ENCODE data around the gene ZNF81. TPM values are rescaled to one million over a fixed set of nuclear protein-coding genes. Genes with fewer than 3 reads are reported as not detected.
"Not testable (repeated sequence)": the region's sequence is repeated elsewhere in the genome, so short reads cannot be mapped to it uniquely, and the experiment has no call there.

Gene ZNF81
- total RNA-seq, 4 donors from 2014 or later = 1.00 to 4.3 (median 3.3) TPM

- Histone ChIP-seq H3K4me1 (no peaks in the 10 kb centered on the region), H3K4me3 (no peak overlapping the region), H3K36me3 (no peaks in the 10 kb centered on the region), H3K9me3 (no peaks in the 10 kb centered on the region), H3K27ac (no peak overlapping the region), H3K27me3 (no peaks in the 10 kb centered on the region)
- DNase-seq (no peak), ATAC-seq (no peak)
- in situ Hi-C loops (cut with MboI; ENCODE audit: low sequenced_read_pairs in 4 of 4) (no loop called here), intact Hi-C loops (cut with DNase I; ENCODE audit: low total_unique reads) (no loop called here)
- TF ChIP-seq CTCF (IDR thresholded peaks at IDR 0.05 in 4 of 5, conservative IDR thresholded peaks at IDR 0.05 in 1 of 5) = no peak
Observed at GRCh38 chrX:47802589-47802988, 34.1 kb upstream of the ZNF81 start.

GRCh38 chrX:47803103-47803502, 33.6 kb upstream of the ZNF81 start:
- H3K27me3 ChIP-seq; H3K36me3 ChIP-seq; in situ Hi-C loops (cut with MboI; ENCODE audit: low sequenced_read_pairs in 4 of 4); H3K9me3 ChIP-seq; H3K4me1 ChIP-seq; intact Hi-C loops (cut with DNase I; ENCODE audit: low total_unique reads); H3K27ac ChIP-seq; H3K4me3 ChIP-seq: not testable (repeated sequence)
- DNase-seq (peak in 1 of 2 donors; percentile 21), ATAC-seq (peak; percentile 80 to 88)

GRCh38 chrX:47804315-47804714, 32.4 kb upstream of the ZNF81 start:
- no peak for DNase-seq
- Histone ChIP-seq H3K4me1 (no peaks in the 10 kb centered on the region), H3K27ac (no peak overlapping the region), H3K4me3 (no peak overlapping the region), H3K9me3 (no peaks in the 10 kb centered on the region), H3K27me3 (no peaks in the 10 kb centered on the region), H3K36me3 (no peaks in the 10 kb centered on the region)
- intact Hi-C loops (cut with DNase I; ENCODE audit: low total_unique reads) = no loop called here
- in situ Hi-C loops (cut with MboI; ENCODE audit: low sequenced_read_pairs in 4 of 4) = no loop called here
- no peak for ATAC-seq
- TF ChIP-seq POLR2A (IDR thresholded peaks at IDR 0.05) (no peak), CTCF (IDR thresholded peaks at IDR 0.05 in 4 of 5, conservative IDR thresholded peaks at IDR 0.05 in 1 of 5) (no peak)

GRCh38 chrX:47805844-47806243, 30.9 kb upstream of the ZNF81 start:
- H3K36me3 ChIP-seq; intact Hi-C loops (cut with DNase I; ENCODE audit: low total_unique reads); H3K27ac ChIP-seq; H3K9me3 ChIP-seq; H3K4me3 ChIP-seq; ATAC-seq; in situ Hi-C loops (cut with MboI; ENCODE audit: low sequenced_read_pairs in 4 of 4); H3K4me1 ChIP-seq; DNase-seq; H3K27me3 ChIP-seq: not testable (repeated sequence)

- ATAC-seq; H3K27ac ChIP-seq; intact Hi-C loops (cut with DNase I; ENCODE audit: low total_unique reads); H3K4me3 ChIP-seq; DNase-seq; H3K27me3 ChIP-seq; H3K36me3 ChIP-seq; H3K4me1 ChIP-seq; H3K9me3 ChIP-seq; in situ Hi-C loops (cut with MboI; ENCODE audit: low sequenced_read_pairs in 4 of 4): not testable (repeated sequence)
Observed at GRCh38 chrX:47806415-47807271, 30.1 kb upstream of the ZNF81 start.

GRCh38 chrX:47807272-47807538, 29.5 kb upstream of the ZNF81 start:
- ATAC-seq; intact Hi-C loops (cut with DNase I; ENCODE audit: low total_unique reads); H3K4me3 ChIP-seq; H3K36me3 ChIP-seq; H3K4me1 ChIP-seq; in situ Hi-C loops (cut with MboI; ENCODE audit: low sequenced_read_pairs in 4 of 4); H3K9me3 ChIP-seq; H3K27me3 ChIP-seq; H3K27ac ChIP-seq; DNase-seq: not testable (repeated sequence)

GRCh38 chrX:47807548-47807947, 29.2 kb upstream of the ZNF81 start:
- intact Hi-C loops (cut with DNase I; ENCODE audit: low total_unique reads) (no loop called here), in situ Hi-C loops (cut with MboI; ENCODE audit: low sequenced_read_pairs in 4 of 4) (no loop called here)
- H3K27me3 ChIP-seq = no peaks in the 10 kb centered on the region
- no peaks in the 10 kb centered on the region for H3K36me3 ChIP-seq
- no peak for ATAC-seq
- no peaks in the 10 kb centered on the region for H3K4me1 ChIP-seq
- no peaks in the 10 kb centered on the region for H3K9me3 ChIP-seq
- no peak overlapping the region for H3K27ac ChIP-seq
- no peak for TF ChIP-seq POLR2A (IDR thresholded peaks at IDR 0.05)
- TF ChIP-seq CTCF (IDR thresholded peaks at IDR 0.05 in 4 of 5, conservative IDR thresholded peaks at IDR 0.05 in 1 of 5) = no peak
- no peak for DNase-seq
- H3K4me3 ChIP-seq = no peak overlapping the region

All from gastrocnemius medialis (tissue), 4 donors.